Activated CD4-positive, alpha-beta T cell treated with anti-CD3 and anti-CD28 coated beads for 36 hours (primary cell): Measurements from ENCODE around the gene NOL3. TPM values are rescaled to one million over a fixed set of nuclear protein-coding genes. Genes with fewer than 3 reads are reported as not detected.
A peak's percentile ranks its signal among the peaks of the same experiment; 100 is the strongest.

ENCODE experiments used
- ATAC-seq: fragments of 200-7000 bp; cut with Tn5 transposase; one replicate; pipeline ENCODE4 v1.10.0; 2021; ENCODE audit warnings: mild to moderate bottlenecking, moderate library complexity
- CTCF ChIA-PET: fragments of 350-600 bp; sonication (Branson Sonifier 250); formaldehyde crosslinking; loops from one replicate; lab custom pipeline; 2021; ENCODE audit warnings: antibody characterized with exemption; lab: Charles Lee
- POLR2A ChIA-PET: fragments of 350-600 bp; sonication (Branson Sonifier 250); formaldehyde crosslinking; loops from one replicate; lab custom pipeline; 2021; ENCODE audit warnings: antibody characterized with exemption, inconsistent platforms; lab: Charles Lee
- DNase-seq: peaks from one replicate; pipeline ENCODE4 v3.0.0-alpha.2; 2020
- H3K27ac Mint-ChIP-seq: one replicate; pipeline ENCODE4 v1.8.0; 2021; ENCODE audit warnings: mixed read lengths
- H3K27me3 Mint-ChIP-seq: one replicate; pipeline ENCODE4 v1.8.0; 2021; ENCODE audit warnings: mixed read lengths
- H3K36me3 Mint-ChIP-seq: one replicate; pipeline ENCODE4 v1.8.0; 2021; ENCODE audit warnings: low read depth, mixed read lengths
- H3K4me1 Mint-ChIP-seq: one replicate; pipeline ENCODE4 v1.8.0; 2021; ENCODE audit warnings: mixed read lengths
- H3K4me3 Mint-ChIP-seq: one replicate; pipeline ENCODE4 v1.8.0; 2021; ENCODE audit warnings: mild to moderate bottlenecking, moderate library complexity, mixed read lengths
- H3K9me3 Mint-ChIP-seq: one replicate; pipeline ENCODE4 v1.8.0; 2021; ENCODE audit warnings: low read depth, mixed read lengths
- intact Hi-C, 2 experiments: fragments of 100-400 bp; cut with DNase I in 1 of 2; cut with micrococcal nuclease in 1 of 2; formaldehyde crosslinking; loops; one replicate each; pipeline versions ENCODE4 v1.14.2 to v1.15.1; 2022 to 2024; cut with DNase I, micrococcal nuclease
- total RNA-seq, 2 experiments: library from RNA; stranded (reverse); gene quantifications; one replicate each; pipeline ENCODE4 v1.2.3, GENCODE V29; 2021

The NOL3 gene
- total RNA-seq, 2 experiments from 2014 or later: 15.5 to 17.5 TPM

DNA sequence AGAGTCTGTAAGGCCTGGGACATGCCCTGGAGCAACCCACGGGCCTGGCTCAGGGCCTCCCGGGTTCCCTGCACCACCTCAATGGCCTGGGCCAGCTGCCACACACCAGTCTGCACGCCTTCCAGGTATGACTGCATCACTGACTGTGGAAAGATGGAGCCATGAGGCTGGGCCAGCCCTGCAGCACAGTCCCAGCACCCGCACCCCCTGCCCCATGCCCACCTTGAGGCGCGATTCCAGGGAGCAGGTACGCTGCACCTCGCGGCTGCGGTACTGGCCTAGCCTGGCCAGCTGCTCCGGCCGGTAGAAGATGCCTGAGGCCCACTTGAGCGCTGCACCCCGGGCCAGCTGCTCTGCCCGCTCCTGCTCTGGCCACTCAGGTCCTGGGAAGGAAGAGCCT is 18.5 kb downstream of the NOL3 start:
- H3K27ac Mint-ChIP-seq: no peak overlapping the region
- peaks cover 29% of the 10 kb centered on the region for H3K4me1 Mint-ChIP-seq
- H3K4me3 Mint-ChIP-seq: no peak overlapping the region
- DNase-seq: no peak
- no peak for ATAC-seq
- H3K27me3 Mint-ChIP-seq: peaks cover 6% of the 10 kb centered on the region
- no peaks in the 10 kb centered on the region for H3K9me3 Mint-ChIP-seq
- ChIA-PET POLR2A (no interaction called here), CTCF (interaction anchor here (0.9 to 1.6 kb wide), 2 partner anchors 34 to 171 kb away, joined by 3 to 5 read pairs; no protein-coding TSS in a partner anchor)
- intact Hi-C loops: loop anchor here in 1 of 2 experiments (10.0 kb wide), 1 partner anchor 896 kb away; the partner anchor contains the start of gene NFATC3
- peaks cover 9% of the 10 kb centered on the region for H3K36me3 Mint-ChIP-seq

- ChIA-PET POLR2A (no interaction called here), CTCF (interaction anchor here (0.7 to 1.6 kb wide), 4 partner anchors 9 to 173 kb away, joined by 3 to 6 read pairs (median 4); no protein-coding TSS in a partner anchor)
- H3K9me3 Mint-ChIP-seq: no peaks in the 10 kb centered on the region
- DNase-seq: no peak
- peaks cover 31% of the 10 kb centered on the region for H3K4me1 Mint-ChIP-seq
- peak within 1 kb of the TSS; percentile 93 for H3K4me3 Mint-ChIP-seq
- intact Hi-C loops: loop anchor here in 1 of 2 experiments (5.0 kb wide), 1 partner anchor 37 kb away; the partner anchor contains the start of gene TMEM208
- H3K36me3 Mint-ChIP-seq: peaks cover 19% of the 10 kb centered on the region
- H3K27ac Mint-ChIP-seq: no peak within 1 kb of the TSS
- peaks cover 5% of the 10 kb centered on the region for H3K27me3 Mint-ChIP-seq
- ATAC-seq: no peak
Measured at GRCh38 chr16:67190041-67190440, 19.7 kb downstream of the NOL3 start, which contains the start of gene EXOC3L1. Gene EXOC3L1, minus strand, starts transcription at chr16:67190136. Its CDS starts 460 bp downstream, at chr16:67189676.

DNA sequence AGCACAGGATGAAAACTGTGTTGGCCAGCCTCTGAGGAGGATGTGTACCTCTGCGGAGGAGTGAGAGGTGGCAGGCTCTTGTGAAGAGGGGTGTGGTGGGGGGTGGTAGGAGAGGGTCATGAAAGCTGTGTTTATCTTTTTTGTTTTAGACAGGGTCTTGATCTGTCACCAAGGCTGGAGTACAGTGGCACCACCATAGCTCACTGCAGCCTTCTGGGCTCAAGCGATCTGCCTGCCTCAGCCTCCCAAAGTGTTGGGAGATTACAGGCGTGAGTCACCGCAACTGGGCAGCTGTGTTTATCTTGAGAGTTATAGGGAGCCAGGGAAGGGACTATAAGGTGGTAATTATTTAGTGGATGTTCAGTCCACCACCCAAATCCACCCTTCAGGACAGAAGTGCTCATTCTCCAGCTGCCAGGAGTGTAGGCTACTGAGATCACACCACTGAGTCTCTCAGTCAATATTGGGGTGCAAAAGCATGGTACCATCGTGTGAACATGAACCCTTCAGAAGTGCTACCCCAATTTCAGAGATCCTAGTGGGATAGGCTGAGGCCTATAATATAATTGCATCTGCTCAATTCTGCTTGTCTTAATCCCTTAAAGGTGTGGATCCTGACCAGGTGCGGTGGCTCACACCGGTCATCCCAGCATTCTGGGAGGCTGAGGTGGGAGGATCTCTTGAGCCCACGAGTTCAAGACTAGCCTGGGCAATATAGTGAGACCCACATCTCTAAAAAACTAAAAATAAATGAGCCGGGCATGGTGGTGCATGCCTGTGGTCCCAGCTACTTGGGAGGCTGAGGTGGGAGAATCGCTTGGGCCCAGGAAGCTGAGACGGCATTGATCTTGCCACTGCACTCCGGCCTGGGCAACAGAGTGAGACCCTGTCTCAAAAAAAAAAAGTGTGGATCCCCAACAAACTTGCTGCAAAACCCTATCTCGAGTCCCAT is 20.4 kb downstream of the NOL3 start:
- DNase-seq (no peak), ATAC-seq (no peak)
- POLR2A ChIA-PET: no interaction called here
- Mint-ChIP-seq H3K27me3 (no peaks in the 10 kb centered on the region), H3K9me3 (no peaks in the 10 kb centered on the region), H3K36me3 (peaks cover 26% of the 10 kb centered on the region), H3K27ac (peak overlapping the region; percentile 93), H3K4me3 (peak overlapping the region; percentile 93), H3K4me1 (peaks cover 24% of the 10 kb centered on the region)
- intact Hi-C loops: loop anchor here in 1 of 2 experiments (5.0 kb wide), 1 partner anchor 37 kb away; the partner anchor contains the start of gene TMEM208
- CTCF ChIA-PET: interaction anchor here (0.7 to 1.6 kb wide), 3 partner anchors 10 to 33 kb away, joined by 3 to 6 read pairs (median 4); no protein-coding TSS in a partner anchor

DNA sequence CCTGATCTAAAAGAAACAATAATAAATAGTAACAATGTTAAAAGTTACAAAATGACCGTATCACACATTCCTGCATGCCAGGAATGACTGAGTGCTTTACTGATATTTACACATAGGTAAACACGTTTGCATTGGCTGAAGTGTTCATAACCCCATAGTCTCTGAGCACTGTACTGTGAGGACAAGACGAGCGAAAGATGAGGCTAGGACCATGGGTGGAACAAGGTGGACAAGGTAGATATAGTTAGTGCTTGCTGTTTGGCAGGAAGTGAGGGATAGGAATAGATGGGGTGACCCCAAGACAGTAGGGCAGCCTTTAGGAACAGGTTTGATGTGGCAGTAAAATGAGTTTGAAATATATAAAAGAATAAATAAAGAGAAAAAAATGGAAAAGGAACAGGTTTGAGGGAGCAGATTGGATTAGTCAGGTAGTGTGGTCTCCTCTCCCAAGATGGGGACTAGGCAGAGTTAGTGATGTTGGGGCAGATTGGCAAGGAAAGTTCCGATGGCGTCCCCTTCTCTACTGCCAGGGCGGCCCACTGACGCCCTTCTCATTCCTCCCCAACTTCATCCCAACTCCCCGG is 21.2 kb downstream of the NOL3 start:
- H3K36me3 Mint-ChIP-seq: peaks cover 33% of the 10 kb centered on the region
- DNase-seq (no peak), ATAC-seq (peak; percentile 47)
- H3K27ac Mint-ChIP-seq: peak overlapping the region; percentile 93
- peak overlapping the region; percentile 93 for H3K4me3 Mint-ChIP-seq
- H3K4me1 Mint-ChIP-seq: peaks cover 28% of the 10 kb centered on the region
- CTCF ChIA-PET: interaction anchor here (1.3 kb wide), 1 partner anchor 36 kb away, joined by 5 read pairs; no protein-coding TSS in a partner anchor
- H3K27me3 Mint-ChIP-seq: no peaks in the 10 kb centered on the region
- H3K9me3 Mint-ChIP-seq: no peaks in the 10 kb centered on the region
- intact Hi-C loops: loop anchor here in 1 of 2 experiments (5.0 kb wide), 1 partner anchor 36 kb away; the partner anchor contains the start of gene TMEM208
- POLR2A ChIA-PET: no interaction called here

GRCh38 chr16:67191995-67192681 is 21.8 kb downstream of the NOL3 start, which contains the start of gene E2F4:
Gene E2F4, plus strand, starts transcription at chr16:67192155. Its CDS starts 73 bp downstream, at chr16:67192228.
- ChIA-PET POLR2A (no interaction called here), CTCF (interaction anchor here (0.8 to 1.3 kb wide), 2 partner anchors 33 to 37 kb away, joined by 3 to 5 read pairs; no protein-coding TSS in a partner anchor)
- peak within 1 kb of the TSS; percentile 93 for H3K27ac Mint-ChIP-seq
- ATAC-seq: peak; percentile 96
- DNase-seq: peak; percentile 92
- peaks cover 39% of the 10 kb centered on the region for H3K36me3 Mint-ChIP-seq
- intact Hi-C loops: loop anchor here (1.0 to 5.0 kb wide), 8 partner anchors 9 to 468 kb away; partner anchors contain the start of genes MATCAP1 (in 2 of the 2), TMEM208 (in 2 of the 2), ACD (in 1 of the 2) and ATP6V0D1 (in 1 of the 2)
- H3K9me3 Mint-ChIP-seq: no peaks in the 10 kb centered on the region
- H3K4me1 Mint-ChIP-seq: peaks cover 32% of the 10 kb centered on the region
- H3K4me3 Mint-ChIP-seq: peak within 1 kb of the TSS; percentile 93
- H3K27me3 Mint-ChIP-seq: no peaks in the 10 kb centered on the region

GRCh38 chr16:67192781-67193361 is 22.5 kb downstream of the NOL3 start:
- peak overlapping the region; percentile 93 for H3K4me3 Mint-ChIP-seq
- intact Hi-C loops: loop anchor here (1.0 to 5.0 kb wide), 8 partner anchors 10 to 467 kb away; partner anchors contain the start of genes MATCAP1 (in 2 of the 2), TMEM208 (in 2 of the 2), ACD (in 1 of the 2) and ATP6V0D1 (in 1 of the 2)
- no peaks in the 10 kb centered on the region for H3K9me3 Mint-ChIP-seq
- no peaks in the 10 kb centered on the region for H3K27me3 Mint-ChIP-seq
- peak overlapping the region; percentile 90 for H3K27ac Mint-ChIP-seq
- ATAC-seq (no peak), DNase-seq (no peak)
- peaks cover 32% of the 10 kb centered on the region for H3K4me1 Mint-ChIP-seq
- POLR2A ChIA-PET: no interaction called here
- H3K36me3 Mint-ChIP-seq: peaks cover 43% of the 10 kb centered on the region
- CTCF ChIA-PET: interaction anchor here (0.6 to 1.3 kb wide), 5 partner anchors 33 to 465 kb away, joined by 3 to 5 read pairs (median 3); no protein-coding TSS in a partner anchor

DNA sequence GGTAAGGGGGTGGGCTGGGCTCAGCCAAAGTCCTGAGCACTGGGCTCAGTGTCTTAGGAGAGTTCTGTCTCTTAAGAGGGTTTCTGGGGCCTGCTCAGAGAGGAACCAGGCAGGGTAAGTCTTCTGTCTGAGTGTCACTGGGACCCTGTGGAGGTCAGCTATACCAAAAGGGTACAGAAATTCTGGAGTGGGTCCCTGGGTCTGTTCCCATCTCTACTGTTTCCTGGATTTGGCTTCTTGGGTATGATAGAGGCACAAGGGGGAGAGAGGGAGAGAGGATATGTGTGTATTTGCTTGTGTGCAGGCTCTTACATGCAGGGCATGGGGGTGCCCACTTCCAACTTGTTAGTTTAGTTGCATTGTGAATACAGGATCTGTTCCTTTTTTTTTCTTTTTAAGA is 23.2 kb downstream of the NOL3 start:
- peak overlapping the region; percentile 93 for H3K4me3 Mint-ChIP-seq
- no peaks in the 10 kb centered on the region for H3K9me3 Mint-ChIP-seq
- DNase-seq (no peak), ATAC-seq (no peak)
- H3K27ac Mint-ChIP-seq: peak overlapping the region; percentile 90
- H3K4me1 Mint-ChIP-seq: peaks cover 32% of the 10 kb centered on the region
- ChIA-PET POLR2A (no interaction called here), CTCF (interaction anchor here (0.6 to 0.9 kb wide), 4 partner anchors 33 to 464 kb away, joined by 3 read pairs; no protein-coding TSS in a partner anchor)
- no peaks in the 10 kb centered on the region for H3K27me3 Mint-ChIP-seq
- intact Hi-C loops: loop anchor here (2.0 to 5.0 kb wide), 2 partner anchors 34 to 369 kb away; partner anchors contain the start of genes CTCF (in 1 of the 2) and TMEM208 (in 1 of the 2)
- peaks cover 49% of the 10 kb centered on the region for H3K36me3 Mint-ChIP-seq

GRCh38 chr16:67194260-67194659 is 23.9 kb downstream of the NOL3 start:
- POLR2A ChIA-PET: no interaction called here
- peak overlapping the region; percentile 90 for H3K27ac Mint-ChIP-seq
- no peak for DNase-seq
- intact Hi-C loops: loop anchor here in 1 of 2 experiments (5.0 kb wide), 1 partner anchor 33 kb away; the partner anchor contains the start of gene TMEM208
- peaks cover 32% of the 10 kb centered on the region for H3K4me1 Mint-ChIP-seq
- H3K36me3 Mint-ChIP-seq: peaks cover 49% of the 10 kb centered on the region
- H3K4me3 Mint-ChIP-seq: peak overlapping the region; percentile 93
- no peak for ATAC-seq
- H3K27me3 Mint-ChIP-seq: no peaks in the 10 kb centered on the region
- CTCF ChIA-PET: interaction anchor here (1.0 kb wide), 1 partner anchor 10 kb away, joined by 3 read pairs; no protein-coding TSS in a partner anchor
- H3K9me3 Mint-ChIP-seq: no peaks in the 10 kb centered on the region

- H3K4me1 Mint-ChIP-seq: peaks cover 32% of the 10 kb centered on the region
- H3K27ac Mint-ChIP-seq: no peak overlapping the region
- ChIA-PET POLR2A (interaction anchor here (0.7 kb wide), 1 partner anchor 367 kb away, joined by 3 read pairs; no protein-coding TSS in a partner anchor), CTCF (no interaction called here)
- H3K27me3 Mint-ChIP-seq: no peaks in the 10 kb centered on the region
- peaks cover 52% of the 10 kb centered on the region for H3K36me3 Mint-ChIP-seq
- DNase-seq: no peak
- ATAC-seq: no peak
- H3K4me3 Mint-ChIP-seq: no peak overlapping the region
- H3K9me3 Mint-ChIP-seq: no peaks in the 10 kb centered on the region
- intact Hi-C loops: no loop called here
Measured at GRCh38 chr16:67195676-67196075, 25.3 kb downstream of the NOL3 start.

DNA sequence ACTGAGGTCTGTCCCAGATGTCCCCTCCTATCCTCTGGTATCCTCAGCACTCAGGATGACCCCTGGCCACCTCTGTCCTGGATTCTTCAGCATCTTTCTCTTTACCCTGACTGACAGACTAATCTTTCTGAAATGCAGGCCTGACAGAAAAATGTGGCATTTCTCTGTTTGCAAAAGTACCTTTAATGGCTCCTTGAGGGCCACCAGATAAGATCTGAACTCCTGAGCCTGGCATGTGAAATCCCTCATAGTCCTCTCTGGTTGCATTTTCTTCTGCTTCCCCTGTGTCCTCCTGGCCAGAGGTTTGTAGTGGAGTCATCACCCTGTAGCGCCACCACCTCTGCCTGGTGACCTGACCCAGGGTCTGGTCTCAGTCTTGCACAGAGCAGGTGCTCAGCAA is 26.5 kb downstream of the NOL3 start:
- intact Hi-C loops: no loop called here
- Mint-ChIP-seq H3K9me3 (no peaks in the 10 kb centered on the region), H3K4me1 (peaks cover 27% of the 10 kb centered on the region), H3K27ac (no peak overlapping the region), H3K36me3 (peaks cover 54% of the 10 kb centered on the region), H3K27me3 (no peaks in the 10 kb centered on the region), H3K4me3 (no peak overlapping the region)
- CTCF ChIA-PET: interaction anchor here (0.5 to 2.0 kb wide), 3 partner anchors 10 to 60 kb away, joined by 3 to 7 read pairs (median 5); no protein-coding TSS in a partner anchor
- DNase-seq (no peak), ATAC-seq (no peak)
- POLR2A ChIA-PET: no interaction called here
